Neural crest cell (in vitro differentiated cells): ENCODE measurements around the gene C14orf39. TPM values are rescaled to one million over a fixed set of nuclear protein-coding genes. Genes with fewer than 3 reads are reported as not detected.
"Not testable (repeated sequence)": the region's sequence is repeated elsewhere in the genome, so short reads cannot be mapped to it uniquely, and the experiment has no call there.

Experiments
- DNase-seq: peaks from one replicate; pipeline ENCODE4 v3.0.0; 2021; ENCODE audit warnings: low read depth, mixed read lengths, low spot score
- H3K27ac Mint-ChIP-seq: one replicate; pipeline ENCODE4 v1.8.0; 2021; ENCODE audit warnings: mild to moderate bottlenecking, mixed read lengths; ENCODE audit not compliant: unreplicated experiment
- H3K27me3 Mint-ChIP-seq: 2 replicates; pipeline ENCODE4 v1.8.0; 2021; ENCODE audit warnings: low read depth, mild to moderate bottlenecking, mixed read lengths
- H3K36me3 Mint-ChIP-seq: 2 replicates; pipeline ENCODE4 v1.8.0; 2021; ENCODE audit warnings: low read depth, mild to moderate bottlenecking, mixed read lengths
- H3K4me1 Mint-ChIP-seq: 2 replicates; pipeline ENCODE4 v1.8.0; 2021; ENCODE audit warnings: mixed read lengths
- H3K4me3 Mint-ChIP-seq: one replicate; pipeline ENCODE4 v1.8.0; 2021; ENCODE audit warnings: mild to moderate bottlenecking, mixed read lengths
- H3K9me3 Mint-ChIP-seq: 2 replicates; pipeline ENCODE4 v1.8.0; 2021; ENCODE audit warnings: mixed read lengths
- total RNA-seq: library from RNA; stranded (reverse); gene quantifications from 2 replicates; pipeline ENCODE4 v1.2.1, GENCODE V29; 2021
- TF ChIP-seq, protein P1 (sequence below): fragments of 200-600 bp; sonication (generic); conservative IDR thresholded peaks from 2 replicates; pipeline ENCODE4 v1.5.0; 2021; ENCODE audit warnings: antibody characterized with exemption, mild to moderate bottlenecking

The C14orf39 gene
- total RNA-seq, 1 donor from 2014 or later: 0.56 TPM

DNA sequence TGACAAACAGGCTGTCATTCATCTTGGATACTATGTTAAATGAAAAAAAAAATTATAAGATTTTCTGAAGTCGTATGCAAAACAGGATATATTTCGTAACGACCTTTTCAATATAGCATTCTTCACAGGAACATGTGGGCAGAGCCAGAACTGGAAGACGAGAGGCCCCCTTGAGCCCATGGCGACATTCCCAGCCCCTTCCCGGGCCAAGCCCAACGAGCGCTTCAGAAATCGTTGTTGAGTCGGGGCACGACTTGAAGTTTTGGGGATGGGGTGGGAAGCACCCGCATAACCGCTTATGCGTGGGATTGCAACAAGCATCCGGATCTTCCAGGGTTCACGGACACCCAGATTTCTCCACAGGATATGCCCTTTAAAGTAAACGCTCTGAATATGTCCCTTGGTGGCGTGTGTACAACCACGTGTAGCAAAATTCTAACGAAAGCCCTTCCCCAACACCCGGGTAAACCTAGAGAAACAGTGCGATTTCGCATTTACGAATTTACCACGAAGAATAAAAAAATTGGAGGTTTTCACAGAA, 736 bp downstream of the C14orf39 start:
- DNase-seq: no peak
- Mint-ChIP-seq H3K27ac (peak overlapping the region; percentile 78), H3K4me3 (peak overlapping the region; percentile 84), H3K36me3 (peaks cover 5% of the 10 kb centered on the region), H3K9me3 (peaks cover 4% of the 10 kb centered on the region), H3K27me3 (peaks cover 18% of the 10 kb centered on the region), H3K4me1 (peaks cover 5% of the 10 kb centered on the region)
- TF ChIP-seq, protein P1, sequence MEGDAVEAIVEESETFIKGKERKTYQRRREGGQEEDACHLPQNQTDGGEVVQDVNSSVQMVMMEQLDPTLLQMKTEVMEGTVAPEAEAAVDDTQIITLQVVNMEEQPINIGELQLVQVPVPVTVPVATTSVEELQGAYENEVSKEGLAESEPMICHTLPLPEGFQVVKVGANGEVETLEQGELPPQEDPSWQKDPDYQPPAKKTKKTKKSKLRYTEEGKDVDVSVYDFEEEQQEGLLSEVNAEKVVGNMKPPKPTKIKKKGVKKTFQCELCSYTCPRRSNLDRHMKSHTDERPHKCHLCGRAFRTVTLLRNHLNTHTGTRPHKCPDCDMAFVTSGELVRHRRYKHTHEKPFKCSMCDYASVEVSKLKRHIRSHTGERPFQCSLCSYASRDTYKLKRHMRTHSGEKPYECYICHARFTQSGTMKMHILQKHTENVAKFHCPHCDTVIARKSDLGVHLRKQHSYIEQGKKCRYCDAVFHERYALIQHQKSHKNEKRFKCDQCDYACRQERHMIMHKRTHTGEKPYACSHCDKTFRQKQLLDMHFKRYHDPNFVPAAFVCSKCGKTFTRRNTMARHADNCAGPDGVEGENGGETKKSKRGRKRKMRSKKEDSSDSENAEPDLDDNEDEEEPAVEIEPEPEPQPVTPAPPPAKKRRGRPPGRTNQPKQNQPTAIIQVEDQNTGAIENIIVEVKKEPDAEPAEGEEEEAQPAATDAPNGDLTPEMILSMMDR: no peak

DNA sequence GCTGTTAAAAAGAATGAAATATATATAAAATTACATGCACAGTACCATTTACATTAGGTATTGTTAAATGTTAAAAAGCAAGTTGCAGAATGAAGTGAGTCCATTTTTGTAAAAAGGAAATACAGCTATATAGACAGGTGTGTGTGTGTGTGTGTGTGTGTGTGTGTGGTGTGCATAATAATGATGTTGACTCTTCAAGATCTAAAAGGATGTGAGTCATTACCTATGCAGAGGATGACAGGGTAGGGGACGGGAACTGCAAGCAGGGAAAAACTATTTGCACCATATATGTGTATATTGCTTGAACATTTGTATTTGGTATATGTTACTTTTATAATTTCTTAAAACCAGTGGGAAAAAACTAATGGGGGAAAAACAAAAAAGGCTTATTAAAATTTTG, 3.1 kb downstream of the C14orf39 start:
- Mint-ChIP-seq H3K4me3 (no peak overlapping the region), H3K27me3 (peaks cover 18% of the 10 kb centered on the region), H3K9me3 (peaks cover 8% of the 10 kb centered on the region), H3K4me1 (peaks cover 5% of the 10 kb centered on the region), H3K36me3 (peaks cover 10% of the 10 kb centered on the region), H3K27ac (no peak overlapping the region)
- DNase-seq: no peak
- TF ChIP-seq, protein P1: no peak

DNA sequence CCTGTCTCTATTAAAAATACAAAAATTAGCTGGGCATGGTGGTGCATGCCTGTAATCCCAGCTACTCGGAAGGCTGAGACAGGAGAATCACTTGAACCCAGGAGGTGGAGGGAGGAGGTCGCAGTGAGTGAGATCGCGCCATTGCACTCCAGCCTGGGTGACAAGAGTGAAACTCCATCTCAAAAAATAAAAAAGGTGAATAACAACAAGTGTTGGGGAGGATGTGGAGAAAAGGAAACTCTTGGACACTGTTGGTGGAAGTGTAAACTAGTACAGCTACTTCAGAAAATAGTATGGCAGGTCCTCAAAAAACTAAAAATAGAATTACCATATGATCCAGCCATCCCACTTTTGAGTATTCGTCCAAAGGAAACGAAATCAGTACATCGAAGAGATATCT, 5.6 kb downstream of the C14orf39 start:
- H3K27me3 Mint-ChIP-seq: peaks cover 18% of the 10 kb centered on the region
- H3K27ac Mint-ChIP-seq, H3K4me1 Mint-ChIP-seq, H3K4me3 Mint-ChIP-seq, DNase-seq: not testable (repeated sequence)
- peaks cover 17% of the 10 kb centered on the region for H3K36me3 Mint-ChIP-seq
- peaks cover 13% of the 10 kb centered on the region for H3K9me3 Mint-ChIP-seq

DNA sequence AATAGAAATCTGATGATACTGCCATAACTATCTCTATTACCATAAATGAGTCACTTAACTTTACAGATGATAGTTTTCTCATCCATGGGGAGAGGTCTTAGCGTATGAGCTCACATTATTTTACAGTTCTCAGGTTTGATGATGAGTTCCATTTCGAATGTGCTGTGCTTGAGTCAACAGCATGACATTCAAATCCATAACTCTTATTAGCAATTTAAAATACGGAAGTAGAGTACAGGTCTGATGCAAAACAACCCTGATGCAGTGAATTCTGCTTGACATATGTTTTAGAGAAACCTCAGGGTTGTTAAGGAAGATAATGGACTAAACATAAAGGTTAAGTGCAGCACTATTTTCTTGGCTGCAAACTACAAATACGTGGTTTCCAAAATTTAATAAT, 30.0 kb downstream of the C14orf39 start:
- Mint-ChIP-seq H3K27me3 (peaks cover 19% of the 10 kb centered on the region), H3K27ac (no peak overlapping the region), H3K9me3 (peaks cover 1% of the 10 kb centered on the region), H3K4me3 (no peak overlapping the region), H3K36me3 (no peaks in the 10 kb centered on the region), H3K4me1 (no peaks in the 10 kb centered on the region)
- TF ChIP-seq, protein P1: no peak
- no peak for DNase-seq

DNA sequence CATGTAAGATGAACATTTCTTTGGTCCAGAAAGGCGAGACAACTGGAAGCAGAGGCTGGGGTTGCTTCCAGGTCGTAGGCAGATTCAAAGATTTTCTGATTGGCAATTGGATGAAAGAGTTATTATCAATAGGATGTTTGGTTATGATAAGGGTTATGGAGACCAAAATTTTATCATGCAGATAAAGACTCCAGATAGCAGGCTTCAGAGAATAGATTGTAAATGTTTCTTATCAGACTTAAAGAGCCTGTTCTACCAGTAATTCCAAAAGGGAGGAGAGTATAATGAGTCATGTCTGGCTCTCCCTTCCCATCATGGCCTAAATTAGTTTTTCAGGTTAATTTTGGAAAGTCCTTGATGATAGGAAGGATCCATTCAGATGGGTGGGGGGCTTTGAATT, 55.6 kb downstream of the C14orf39 start:
- Mint-ChIP-seq H3K9me3 (peaks cover 4% of the 10 kb centered on the region), H3K27me3 (no peaks in the 10 kb centered on the region), H3K36me3 (peaks cover 3% of the 10 kb centered on the region), H3K27ac (no peak overlapping the region), H3K4me3 (no peak overlapping the region), H3K4me1 (no peaks in the 10 kb centered on the region)
- TF ChIP-seq, protein P1: no peak
- DNase-seq: no peak

DNA sequence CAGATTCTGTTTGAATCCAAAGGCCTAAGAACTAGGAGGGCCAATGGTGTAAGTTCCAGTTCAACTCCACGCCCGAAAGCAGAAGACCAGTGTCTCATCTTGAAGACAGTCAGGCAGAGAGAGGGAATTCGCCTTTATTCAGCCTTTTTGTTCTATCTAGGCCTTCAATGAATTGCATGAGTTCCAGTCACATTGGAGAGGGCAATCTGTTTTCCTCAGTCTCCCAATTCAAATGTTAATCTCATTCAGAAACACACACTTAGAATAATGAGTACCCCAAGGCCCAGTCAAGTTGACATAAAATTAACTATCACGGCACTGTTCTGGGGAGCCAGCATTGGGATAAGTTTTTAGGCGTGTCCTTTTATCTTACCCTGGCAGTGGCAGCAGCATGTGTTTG, 65.8 kb downstream of the C14orf39 start:
- TF ChIP-seq, protein P1: no peak
- H3K27me3 Mint-ChIP-seq: peaks cover 3% of the 10 kb centered on the region
- no peak for DNase-seq
- H3K4me3 Mint-ChIP-seq: no peak overlapping the region
- no peak overlapping the region for H3K27ac Mint-ChIP-seq
- H3K36me3 Mint-ChIP-seq: peaks cover 5% of the 10 kb centered on the region
- no peaks in the 10 kb centered on the region for H3K9me3 Mint-ChIP-seq
- peaks cover 3% of the 10 kb centered on the region for H3K4me1 Mint-ChIP-seq

DNA sequence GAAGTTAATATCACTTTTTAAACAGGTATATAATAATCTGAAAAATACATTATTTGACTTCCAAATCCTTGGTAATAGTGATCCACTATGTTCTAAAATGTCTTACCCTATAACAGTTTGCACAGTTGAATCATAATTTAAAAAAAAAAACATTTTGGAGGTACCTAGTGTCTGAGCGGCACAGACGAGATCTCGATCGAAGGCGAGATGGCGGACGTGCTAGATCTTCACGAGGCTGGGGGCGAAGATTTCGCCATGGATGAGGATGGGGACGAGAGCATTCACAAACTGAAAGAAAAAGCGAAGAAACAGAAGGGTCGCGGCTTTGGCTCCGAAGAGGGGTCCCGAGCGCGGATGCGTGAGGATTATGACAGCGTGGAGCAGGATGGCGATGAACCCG, 88.3 kb downstream of the C14orf39 start:
- not testable (repeated sequence) for H3K36me3 Mint-ChIP-seq, H3K27ac Mint-ChIP-seq, H3K9me3 Mint-ChIP-seq, DNase-seq, H3K27me3 Mint-ChIP-seq, H3K4me3 Mint-ChIP-seq, H3K4me1 Mint-ChIP-seq
